Measurements from ENCODE around the gene PAX8.

DNA sequence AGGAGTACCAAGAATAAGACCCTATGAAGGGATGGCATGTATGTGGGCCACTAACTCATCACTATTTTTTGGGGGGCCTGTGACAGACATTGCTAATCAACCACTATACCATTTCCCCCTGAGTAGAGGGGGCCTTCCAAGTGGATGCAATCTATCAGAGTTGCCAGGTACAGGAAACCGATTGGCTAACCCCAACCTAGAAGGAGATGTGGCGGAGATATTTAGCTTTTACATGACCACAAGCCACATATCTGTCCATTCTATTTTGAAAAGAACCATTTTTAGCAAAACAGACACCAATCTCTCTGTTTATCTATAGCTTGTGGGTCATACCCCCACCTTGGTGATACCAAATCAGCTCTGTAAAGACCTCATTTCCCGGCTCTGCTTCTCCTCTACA lies 51.0 kb downstream of the PAX8 start:
- TF ChIP-seq TAF1 (IDR thresholded peaks at IDR 0.05; ENCODE audit: borderline replicate concordance, low read depth, low read length) (no peak), POLR2A (IDR thresholded peaks at IDR 0.05; ENCODE audit: low read depth, low read length) (no peak), POLR2AphosphoS5 (IDR thresholded peaks at IDR 0.05; ENCODE audit: low read depth, low read length) (no peak)

All from GM12892 (cell line).